GM12872 (cell line): ENCODE measurements around the gene TGFBR3.

Experiments used
- TF ChIP-seq, protein P1 (sequence below): IDR thresholded peaks from 3 replicates; pipeline ENCODE4 v1.5.1; 2011; ENCODE audit warnings: low read depth, mild to moderate bottlenecking, low read length, moderate library complexity; ENCODE audit not compliant: insufficient read depth

The TGFBR3 gene

DNA sequence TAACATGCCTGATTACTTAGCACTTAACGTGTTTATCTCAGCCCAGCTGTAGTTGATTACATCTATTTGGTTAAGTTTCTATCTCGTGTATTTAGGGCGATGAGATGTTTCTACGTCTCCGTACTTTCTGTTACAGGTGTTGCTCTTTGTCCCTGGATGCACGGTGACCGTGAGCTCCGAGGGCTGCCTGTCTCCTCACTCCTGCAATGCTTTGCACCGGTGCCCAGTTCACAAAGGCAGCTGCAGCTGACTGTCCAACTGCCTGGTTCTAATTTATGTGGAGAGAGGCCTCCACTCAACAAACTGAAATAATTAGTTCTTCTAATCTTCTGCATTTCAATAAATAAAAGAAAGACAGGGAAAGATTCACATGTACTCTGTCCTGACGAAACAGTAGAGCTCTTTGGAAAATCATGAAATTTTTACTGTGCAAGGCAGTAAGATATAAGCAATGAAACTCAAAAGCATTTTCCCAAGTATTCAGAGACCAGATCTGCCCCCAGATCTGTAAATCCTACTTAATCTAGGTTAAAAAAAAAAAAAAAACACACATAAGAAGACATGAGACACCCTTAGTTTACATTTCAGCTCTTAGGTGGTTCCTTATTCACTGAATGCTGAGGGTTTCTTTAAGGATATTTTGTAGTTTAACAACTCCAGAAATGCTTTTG is 108.2 kb downstream of the TGFBR3 start:
- TF ChIP-seq, protein P1, sequence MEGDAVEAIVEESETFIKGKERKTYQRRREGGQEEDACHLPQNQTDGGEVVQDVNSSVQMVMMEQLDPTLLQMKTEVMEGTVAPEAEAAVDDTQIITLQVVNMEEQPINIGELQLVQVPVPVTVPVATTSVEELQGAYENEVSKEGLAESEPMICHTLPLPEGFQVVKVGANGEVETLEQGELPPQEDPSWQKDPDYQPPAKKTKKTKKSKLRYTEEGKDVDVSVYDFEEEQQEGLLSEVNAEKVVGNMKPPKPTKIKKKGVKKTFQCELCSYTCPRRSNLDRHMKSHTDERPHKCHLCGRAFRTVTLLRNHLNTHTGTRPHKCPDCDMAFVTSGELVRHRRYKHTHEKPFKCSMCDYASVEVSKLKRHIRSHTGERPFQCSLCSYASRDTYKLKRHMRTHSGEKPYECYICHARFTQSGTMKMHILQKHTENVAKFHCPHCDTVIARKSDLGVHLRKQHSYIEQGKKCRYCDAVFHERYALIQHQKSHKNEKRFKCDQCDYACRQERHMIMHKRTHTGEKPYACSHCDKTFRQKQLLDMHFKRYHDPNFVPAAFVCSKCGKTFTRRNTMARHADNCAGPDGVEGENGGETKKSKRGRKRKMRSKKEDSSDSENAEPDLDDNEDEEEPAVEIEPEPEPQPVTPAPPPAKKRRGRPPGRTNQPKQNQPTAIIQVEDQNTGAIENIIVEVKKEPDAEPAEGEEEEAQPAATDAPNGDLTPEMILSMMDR: no peak

DNA sequence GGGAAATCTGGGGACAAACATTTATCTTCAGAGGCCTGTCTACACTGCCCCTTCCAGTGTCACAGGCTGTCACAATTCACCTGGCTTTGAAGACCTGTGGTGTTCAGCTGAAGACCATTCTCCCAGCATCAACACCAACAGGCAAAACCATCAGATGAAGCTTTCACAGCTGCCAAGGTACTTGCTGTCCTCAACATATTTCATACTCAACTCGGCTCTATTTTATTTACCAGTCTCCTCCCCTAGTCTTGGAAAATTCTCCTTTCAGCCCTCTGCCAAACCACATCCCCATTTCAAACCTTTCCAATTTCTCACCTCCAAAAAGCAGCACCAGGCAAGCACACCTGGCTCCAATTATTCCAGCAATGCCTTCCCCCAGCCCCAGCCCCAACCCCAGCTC is 108.8 kb downstream of the TGFBR3 start:
- TF ChIP-seq, protein P1: no peak

DNA sequence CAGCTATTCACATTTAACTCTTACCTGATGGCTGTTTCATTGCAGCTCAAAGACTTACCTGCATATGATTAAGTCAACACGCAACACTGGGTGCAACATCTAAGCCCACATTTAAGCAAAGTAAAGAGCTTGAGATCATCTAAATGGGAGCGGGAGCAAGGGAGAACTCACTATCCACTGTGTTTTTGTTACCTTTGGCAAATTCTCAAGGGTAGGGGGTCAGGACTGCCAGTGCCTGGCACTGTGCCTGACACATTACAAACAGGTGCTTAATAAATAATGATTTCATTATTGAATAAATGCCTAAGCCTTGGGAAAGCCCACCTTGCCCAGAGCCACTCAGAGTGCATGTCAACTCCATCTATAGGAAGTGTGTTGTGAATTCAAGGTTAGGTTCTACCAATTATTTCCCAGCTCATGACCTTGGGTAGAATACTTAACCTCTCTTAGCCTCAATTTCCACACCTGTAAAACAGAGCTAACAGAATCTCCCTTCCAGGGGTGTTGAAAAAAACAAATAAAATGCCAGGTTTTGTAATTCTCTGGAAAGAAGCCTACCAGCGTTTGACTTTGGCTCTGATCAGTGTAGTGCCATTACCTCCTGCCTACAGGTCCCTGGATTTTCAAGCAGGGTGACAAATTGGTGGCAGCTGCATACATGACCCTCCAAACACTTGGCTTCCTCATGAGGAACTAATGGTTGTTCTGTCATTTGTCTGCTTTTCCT is 109.7 kb downstream of the TGFBR3 start:
- TF ChIP-seq, protein P1: no peak

DNA sequence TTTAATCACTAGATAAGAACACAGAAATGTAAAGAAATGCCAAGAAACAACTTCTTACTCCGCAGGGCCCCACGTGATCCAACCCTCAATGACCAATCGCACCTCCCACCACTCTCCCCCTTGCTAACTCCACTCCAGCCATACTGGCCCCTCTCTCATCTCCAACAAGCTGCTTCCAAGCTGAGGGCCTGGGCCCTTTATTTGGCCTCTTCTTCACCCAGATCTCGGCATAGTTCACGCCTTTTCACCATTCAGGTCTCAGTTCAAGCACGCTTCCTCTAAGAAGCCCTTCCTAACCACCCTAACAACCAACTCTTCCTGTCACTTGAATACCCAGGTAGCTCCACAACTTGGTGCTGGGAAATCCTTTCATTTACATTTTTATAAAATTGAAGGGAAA is 110.7 kb downstream of the TGFBR3 start:
- TF ChIP-seq, protein P1: no peak

DNA sequence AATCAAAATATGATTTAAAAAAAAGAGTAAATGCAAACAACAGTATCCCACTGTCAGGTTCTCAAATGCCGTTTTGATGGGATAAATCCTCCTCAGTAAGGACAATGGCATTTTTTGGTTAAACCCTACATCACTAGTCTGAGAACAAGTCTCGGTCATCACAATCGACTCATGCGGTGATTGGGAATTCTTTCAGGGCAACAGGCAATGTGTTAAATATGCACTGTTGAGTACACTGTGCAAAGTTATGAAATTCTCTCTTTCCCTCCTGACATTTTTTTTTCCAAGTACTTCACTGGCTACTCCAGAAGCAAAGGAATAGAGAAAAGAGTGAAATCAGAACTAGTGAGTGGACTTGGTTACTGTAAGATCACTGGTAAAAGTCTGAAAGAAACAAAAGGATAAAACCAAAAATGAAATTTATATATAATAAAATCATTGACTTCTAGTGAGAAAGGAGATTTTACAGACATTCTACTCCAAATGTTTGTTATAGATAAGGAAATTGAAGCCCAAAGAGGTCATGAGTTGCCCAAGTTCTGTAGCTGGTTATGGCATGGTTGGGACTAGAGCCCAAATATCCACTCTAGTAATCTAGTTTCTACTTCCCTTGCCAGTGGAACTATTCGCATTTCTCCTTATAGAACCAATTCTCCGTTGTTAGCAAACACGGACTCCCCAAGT is 111.3 kb downstream of the TGFBR3 start:
- TF ChIP-seq, protein P1: no peak

DNA sequence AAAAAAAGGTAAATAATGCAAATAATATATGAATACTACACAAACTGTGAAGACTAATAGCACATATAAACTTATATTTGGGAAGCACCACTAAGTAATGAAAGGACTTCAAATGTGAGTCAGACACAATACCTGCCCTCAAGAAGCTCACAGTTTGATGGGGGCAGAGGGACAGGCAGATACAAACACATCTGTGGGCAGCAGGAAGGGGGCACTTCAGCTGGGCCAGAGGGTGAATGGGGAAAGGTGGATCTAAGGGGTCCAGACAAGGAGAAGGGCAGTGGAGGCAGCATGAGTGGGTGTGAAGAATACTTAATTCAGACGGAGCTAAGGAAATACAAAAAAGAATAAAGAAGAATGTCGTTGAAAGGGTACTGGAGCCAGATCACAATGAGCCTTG is 114.2 kb downstream of the TGFBR3 start:
- TF ChIP-seq, protein P1: no peak

DNA sequence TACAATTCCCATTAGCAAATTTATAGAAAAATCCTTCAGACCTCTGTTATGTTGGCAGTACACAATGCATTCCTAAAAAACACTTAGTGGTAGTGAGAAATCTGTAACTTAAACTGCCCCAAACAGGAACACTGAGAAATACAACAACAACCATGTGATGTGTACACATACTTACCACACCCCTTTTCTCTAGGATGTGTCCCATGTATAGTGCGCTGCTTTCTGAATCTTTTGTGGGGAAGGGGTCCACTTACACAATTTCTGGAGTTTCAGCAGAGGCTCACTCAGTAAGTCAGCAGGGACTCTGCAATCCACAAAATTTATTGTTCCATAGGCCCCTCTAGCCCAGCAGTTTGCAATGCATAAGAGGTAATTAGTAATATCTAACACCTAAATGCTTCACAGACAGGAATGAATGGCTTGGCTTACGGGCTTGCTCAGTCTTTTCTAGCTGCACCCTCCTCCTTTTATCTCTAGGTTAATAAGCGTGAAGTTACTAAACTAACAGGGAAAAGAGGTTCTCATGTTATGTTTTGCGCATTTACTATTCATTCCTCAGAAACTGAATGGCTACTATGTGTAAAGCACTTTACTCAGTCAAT is 115.2 kb downstream of the TGFBR3 start:
- TF ChIP-seq, protein P1: no peak
